Activated CD4-positive, CD25-positive, alpha-beta regulatory T cell (primary cell): ENCODE results near the gene DCHS2.
"Not testable (repeated sequence)": the region's sequence is repeated elsewhere in the genome, so short reads cannot be mapped to it uniquely, and the experiment has no call there.

Source experiments
- DNase-seq, 4 experiments: peaks; one replicate each; lab custom pipeline; 2025; lab: John Stamatoyannopoulos, UW

Gene DCHS2

GRCh38 chr4:154315741-154316140, 175.9 kb downstream of the DCHS2 start:
- no peak for DNase-seq

GRCh38 chr4:154314248-154314647, 177.4 kb downstream of the DCHS2 start:
- DNase-seq: no peak

GRCh38 chr4:154313004-154313585, 178.5 kb downstream of the DCHS2 start:
- DNase-seq: no peak

- no peak for DNase-seq
Observed at GRCh38 chr4:154312246-154312645, 179.4 kb downstream of the DCHS2 start.

- DNase-seq: no peak
Observed at GRCh38 chr4:154310578-154310977, 181.0 kb downstream of the DCHS2 start.

- no peak for DNase-seq
Observed at GRCh38 chr4:154308207-154308606, 183.4 kb downstream of the DCHS2 start.

GRCh38 chr4:154307451-154307850, 184.1 kb downstream of the DCHS2 start:
- no peak for DNase-seq

GRCh38 chr4:154305616-154306015, 186.0 kb downstream of the DCHS2 start:
- no peak for DNase-seq

- no peak for DNase-seq
Observed at GRCh38 chr4:154304679-154305078, 186.9 kb downstream of the DCHS2 start.

- no peak for DNase-seq
Observed at GRCh38 chr4:154294652-154295350, 196.8 kb downstream of the DCHS2 start.

GRCh38 chr4:154293427-154293826, 198.2 kb downstream of the DCHS2 start:
- DNase-seq: no peak

- no peak for DNase-seq
Observed at GRCh38 chr4:154292589-154292988, 199.0 kb downstream of the DCHS2 start.

- no peak for DNase-seq
Observed at GRCh38 chr4:154277172-154277571, 214.4 kb downstream of the DCHS2 start.

GRCh38 chr4:154276496-154276895, 215.1 kb downstream of the DCHS2 start:
- DNase-seq: no peak

- no peak for DNase-seq
Observed at GRCh38 chr4:154254999-154255398, 236.6 kb downstream of the DCHS2 start.

- no peak for DNase-seq
Observed at GRCh38 chr4:154234576-154234975, 257.0 kb downstream of the DCHS2 start.

- no peak for DNase-seq
Observed at GRCh38 chr4:154231806-154232478, 259.7 kb downstream of the DCHS2 start.

GRCh38 chr4:154230723-154231122, 260.9 kb downstream of the DCHS2 start:
- DNase-seq: no peak

- DNase-seq: no peak
Observed at GRCh38 chr4:154230091-154230490, 261.5 kb downstream of the DCHS2 start.

GRCh38 chr4:154222875-154223274, 268.7 kb downstream of the DCHS2 start:
- no peak for DNase-seq

GRCh38 chr4:154218051-154218450, 273.5 kb downstream of the DCHS2 start:
- DNase-seq: no peak

GRCh38 chr4:154217384-154217783, 274.2 kb downstream of the DCHS2 start:
- not testable (repeated sequence) for DNase-seq

- DNase-seq: no peak
Observed at GRCh38 chr4:154211506-154211905, 280.1 kb downstream of the DCHS2 start.
